Right ventricle myocardium inferior (tissue), 1 donor: ENCODE measurements around the gene PPIL1. TPM values are rescaled to one million over a fixed set of nuclear protein-coding genes. Genes with fewer than 3 reads are reported as not detected.

ENCODE experiments used
- ATAC-seq: fragments of 200-7000 bp; cut with Tn5 transposase; one replicate; pipeline ENCODE4 v1.9.1; 2020; ENCODE audit warnings: mild to moderate bottlenecking, moderate library complexity
- DNase-seq: peaks from one replicate; pipeline ENCODE4 v3.0.0; 2021; ENCODE audit errors: missing footprints
- intact Hi-C: fragments of 100-400 bp; cut with DNase I; formaldehyde crosslinking; loops from one replicate; pipeline ENCODE4 v1.11.0; 2022
- total RNA-seq: library from RNA; stranded (reverse); fragmentation: NEBNext Ultra II Directional; extraction: Animal tissue kit (Norgen Biotek cat#: 25700); gene quantifications from one replicate; pipeline ENCODE4 v1.2.1, GENCODE V29; 2021
- donor health status: DM: no; HTN: yes; CAD: no; lungs with severe emphysema.

PPIL1 gene
- total RNA-seq, 1 donor from 2014 or later, result 70.1 TPM

- intact Hi-C loops, result no loop called here
- DNase-seq (no peak), ATAC-seq (no peak)
Measured at GRCh38 chr6:36809941-36810803, 64.4 kb downstream of the PPIL1 start.

GRCh38 chr6:36809156-36809555, 65.4 kb downstream of the PPIL1 start:
- no peak for ATAC-seq
- intact Hi-C loops, result no loop called here

GRCh38 chr6:36808634-36809033, 66.0 kb downstream of the PPIL1 start:
- intact Hi-C loops, result no loop called here
- ATAC-seq, result no peak
- no peak for DNase-seq

More at GRCh38 chr6:36809156-36809555, 65.4 kb downstream of the PPIL1 start:
- no peak for DNase-seq

- no peak for ATAC-seq
- no peak for DNase-seq
- intact Hi-C loops, result no loop called here
Measured at GRCh38 chr6:36807750-36808149, 66.9 kb downstream of the PPIL1 start.

GRCh38 chr6:36807143-36807542, 67.5 kb downstream of the PPIL1 start:
- DNase-seq (no peak), ATAC-seq (no peak)
- intact Hi-C loops, result no loop called here

GRCh38 chr6:36805917-36806316, 68.7 kb downstream of the PPIL1 start:
- intact Hi-C loops, result no loop called here
- ATAC-seq, result no peak
- DNase-seq, result no peak

- intact Hi-C loops, result no loop called here
- DNase-seq, result no peak
- no peak for ATAC-seq
Measured at GRCh38 chr6:36805096-36805797, 69.4 kb downstream of the PPIL1 start.

Other genes with a start within 250 kb of the PPIL1 start
- gene CDKN1A, start 196.1 kb downstream of the PPIL1 start, total RNA-seq, result 63.8 TPM
- 0.08 TPM for gene RAB44, start 177.0 kb downstream of the PPIL1 start, total RNA-seq
- 10.9 TPM for gene CPNE5, start 35.4 kb downstream of the PPIL1 start, total RNA-seq
- 79.4 TPM for gene C6orf89, start 11.1 kb upstream of the PPIL1 start, total RNA-seq
- 15.1 TPM for gene PI16, start 79.9 kb upstream of the PPIL1 start, total RNA-seq
- gene MTCH1, start 111.4 kb upstream of the PPIL1 start, total RNA-seq, result 220 TPM
- 7.9 TPM for gene FGD2, start 130.9 kb upstream of the PPIL1 start, total RNA-seq